BLaER1 (cell line): ENCODE measurements around the gene MZF1.
"Not testable (repeated sequence)": the region's sequence is repeated elsewhere in the genome, so short reads cannot be mapped to it uniquely, and the experiment has no call there.

Experiments
- H3K27ac ChIP-seq: shearing (Covaris generic); formaldehyde crosslinking; 2 replicates; pipeline ENCODE4 v1.8.1; 2022
- H3K27me3 ChIP-seq: shearing (Covaris generic); formaldehyde crosslinking; 2 replicates; pipeline ENCODE4 v1.8.1; 2022
- H3K36me3 ChIP-seq: shearing (Covaris generic); formaldehyde crosslinking; 2 replicates; pipeline ENCODE4 v1.8.1; 2022
- H3K4me1 ChIP-seq: shearing (Covaris generic); formaldehyde crosslinking; 2 replicates; pipeline ENCODE4 v1.8.1; 2022
- H3K4me2 ChIP-seq: shearing (Covaris generic); formaldehyde crosslinking; 2 replicates; pipeline ENCODE4 v1.8.1; 2022
- H3K4me3 ChIP-seq: shearing (Covaris generic); formaldehyde crosslinking; 2 replicates; pipeline ENCODE4 v1.8.1; 2022
- H3K9ac ChIP-seq: shearing (Covaris generic); formaldehyde crosslinking; 2 replicates; pipeline ENCODE4 v1.8.1; 2022
- H3K9me3 ChIP-seq: shearing (Covaris generic); formaldehyde crosslinking; 2 replicates; pipeline ENCODE4 v1.8.1; 2022
- H4K20me1 ChIP-seq: shearing (Covaris generic); formaldehyde crosslinking; 2 replicates; pipeline ENCODE4 v1.8.1; 2022
- Cebpa-rat ChIP-seq: shearing (Covaris generic); IDR thresholded peaks from 2 replicates; pipeline ENCODE4 v1.8.1; 2022

The MZF1 gene

GRCh38 chr19:58572818-58573657, at the start of gene MZF1:
MZF1 (minus strand) TSS chr19:58573335; CDS start chr19:58571389, 1,946 bp downstream.
- no peaks in the 10 kb centered on the region for H4K20me1 ChIP-seq
- H3K4me1 ChIP-seq: peaks cover 74% of the 10 kb centered on the region
- no peaks in the 10 kb centered on the region for H3K9me3 ChIP-seq
- no peaks in the 10 kb centered on the region for H3K27me3 ChIP-seq
- no peak for TF ChIP-seq Cebpa-rat
- peak within 1 kb of the TSS; percentile 96 for H3K27ac ChIP-seq
- peaks cover 19% of the 10 kb centered on the region; the same call in 1 of the 2 replicates for H3K36me3 ChIP-seq
- H3K4me2 ChIP-seq: peak within 1 kb of the TSS; percentile 100
- H3K4me3 ChIP-seq: peak within 1 kb of the TSS; percentile 82
- H3K9ac ChIP-seq: peak within 1 kb of the TSS; percentile 92

- H3K4me1 ChIP-seq, H3K4me3 ChIP-seq, H3K9me3 ChIP-seq, H3K9ac ChIP-seq, H3K36me3 ChIP-seq, H3K27me3 ChIP-seq, H3K27ac ChIP-seq, H3K4me2 ChIP-seq, H4K20me1 ChIP-seq: not testable (repeated sequence)
Observed at GRCh38 chr19:58607213-58607612, 34.1 kb upstream of the MZF1 start.

- H4K20me1 ChIP-seq, H3K36me3 ChIP-seq, H3K4me1 ChIP-seq, H3K9me3 ChIP-seq, H3K4me2 ChIP-seq, H3K9ac ChIP-seq, H3K4me3 ChIP-seq, H3K27me3 ChIP-seq, H3K27ac ChIP-seq: not testable (repeated sequence)
Observed at GRCh38 chr19:58606251-58606896, 33.2 kb upstream of the MZF1 start.

GRCh38 chr19:58586133-58586765, 13.1 kb upstream of the MZF1 start:
- no peak overlapping the region for H3K27ac ChIP-seq
- no peak overlapping the region for H3K4me2 ChIP-seq
- H3K36me3 ChIP-seq: peaks cover 41% of the 10 kb centered on the region
- TF ChIP-seq Cebpa-rat: no peak
- H4K20me1 ChIP-seq: peaks cover 24% of the 10 kb centered on the region; the same call in 1 of the 2 replicates
- no peaks in the 10 kb centered on the region for H3K9me3 ChIP-seq
- no peak overlapping the region for H3K4me3 ChIP-seq
- no peaks in the 10 kb centered on the region for H3K4me1 ChIP-seq
- H3K9ac ChIP-seq: no peak overlapping the region
- H3K27me3 ChIP-seq: no peaks in the 10 kb centered on the region

GRCh38 chr19:58585442-58586132, 12.5 kb upstream of the MZF1 start:
- H3K27me3 ChIP-seq: no peaks in the 10 kb centered on the region
- no peaks in the 10 kb centered on the region for H3K4me1 ChIP-seq
- no peak overlapping the region for H3K9ac ChIP-seq
- no peak overlapping the region for H3K4me2 ChIP-seq
- H3K27ac ChIP-seq: no peak overlapping the region
- no peak for TF ChIP-seq Cebpa-rat
- no peaks in the 10 kb centered on the region for H3K9me3 ChIP-seq
- H4K20me1 ChIP-seq: peaks cover 28% of the 10 kb centered on the region; the same call in 1 of the 2 replicates
- peaks cover 46% of the 10 kb centered on the region for H3K36me3 ChIP-seq
- no peak overlapping the region for H3K4me3 ChIP-seq

- Histone ChIP-seq H3K4me2 (no peak overlapping the region), H4K20me1 (peaks cover 28% of the 10 kb centered on the region; the same call in 1 of the 2 replicates), H3K9ac (no peak overlapping the region)
Observed at GRCh38 chr19:58584498-58585441, 11.6 kb upstream of the MZF1 start.

GRCh38 chr19:58582985-58583384, 9.8 kb upstream of the MZF1 start:
- no peak for TF ChIP-seq Cebpa-rat
- no peak overlapping the region for H3K4me2 ChIP-seq
- peaks cover 48% of the 10 kb centered on the region for H3K36me3 ChIP-seq
- H3K4me1 ChIP-seq: peaks cover 23% of the 10 kb centered on the region
- H3K9me3 ChIP-seq: no peaks in the 10 kb centered on the region
- no peak overlapping the region for H3K9ac ChIP-seq
- no peaks in the 10 kb centered on the region for H3K27me3 ChIP-seq
- peaks cover 43% of the 10 kb centered on the region for H4K20me1 ChIP-seq
- no peak overlapping the region for H3K27ac ChIP-seq
- H3K4me3 ChIP-seq: no peak overlapping the region

More at GRCh38 chr19:58584498-58585441, 11.6 kb upstream of the MZF1 start:
- TF ChIP-seq Cebpa-rat: no peak
- Histone ChIP-seq H3K36me3 (peaks cover 46% of the 10 kb centered on the region), H3K9me3 (no peaks in the 10 kb centered on the region), H3K4me1 (peaks cover 5% of the 10 kb centered on the region), H3K4me3 (no peak overlapping the region), H3K27me3 (no peaks in the 10 kb centered on the region), H3K27ac (no peak overlapping the region)

GRCh38 chr19:58581227-58582141, 8.3 kb upstream of the MZF1 start:
- Histone ChIP-seq H3K9me3 (no peaks in the 10 kb centered on the region), H3K27ac (no peak overlapping the region), H3K9ac (no peak overlapping the region), H3K36me3 (peaks cover 57% of the 10 kb centered on the region), H4K20me1 (peaks cover 43% of the 10 kb centered on the region), H3K4me2 (peak overlapping the region; percentile 28; the same call in 1 of the 2 replicates), H3K4me1 (peaks cover 38% of the 10 kb centered on the region), H3K27me3 (no peaks in the 10 kb centered on the region), H3K4me3 (no peak overlapping the region)
- no peak for TF ChIP-seq Cebpa-rat
